Measurements from ENCODE around the gene PSMA1. TPM values are rescaled to one million over a fixed set of nuclear protein-coding genes. Genes with fewer than 3 reads are reported as not detected.

The PSMA1 gene
- total RNA-seq, 1 experiment from 2014 or later, result 167 TPM

GRCh38 chr11:14529321-14529720, 9.1 kb upstream of the PSMA1 start:
- no peak overlapping the region for H3K9ac ChIP-seq (ENCODE audit: extremely low read depth, insufficient read length, low read length)
- peaks cover 5 to 7% of the 10 kb centered on the region in 2 experiments for H3K4me1 Mint-ChIP-seq
- H3K9me3 Mint-ChIP-seq, result no peaks in the 10 kb centered on the region
- H2BK20ac ChIP-seq (ENCODE audit: low read depth, low read length, poor library complexity, severe bottlenecking), result no peak overlapping the region
- H3T11ph ChIP-seq (ENCODE audit: low read length), result no peak overlapping the region
- no peak overlapping the region for H2BK5ac ChIP-seq (ENCODE audit: insufficient read length, low read length)
- no peak overlapping the region for H2BK12ac ChIP-seq (ENCODE audit: insufficient read length, low read depth, low read length)
- no peak overlapping the region for H4K5ac ChIP-seq (ENCODE audit: insufficient read length, low read depth, low read length)
- no peak for TF ChIP-seq CTCF (conservative IDR thresholded peaks at IDR 0.05)
- H3K79me2 ChIP-seq (ENCODE audit: insufficient read depth, low read length), result no peaks in the 10 kb centered on the region
- H3K27me3 Mint-ChIP-seq (ENCODE audit: low read depth), result no peaks in the 10 kb centered on the region
- no peak overlapping the region for H3K56ac ChIP-seq (ENCODE audit: insufficient read length, low read depth, low read length)
- no peaks in the 10 kb centered on the region for H4K20me1 ChIP-seq (ENCODE audit: control insufficient read depth, insufficient read depth, insufficient read length)
- H3K36me3 Mint-ChIP-seq (ENCODE audit: insufficient read depth in 1 of 3, low read depth in 3 of 3), result no peaks in the 10 kb centered on the region
- no peak overlapping the region for H2AFZ ChIP-seq (ENCODE audit: low read length)
- H2AK5ac ChIP-seq (ENCODE audit: insufficient read length, low read length), result no peak overlapping the region
- H3K4ac ChIP-seq (ENCODE audit: low read depth, low read length), result no peak overlapping the region
- H3K23me2 ChIP-seq (ENCODE audit: insufficient read length, low read depth, low read length, poor library complexity, severe bottlenecking), result no peaks in the 10 kb centered on the region
- no peak overlapping the region for H4K8ac ChIP-seq (replicated peaks; ENCODE audit: insufficient read length, low read depth, low read length)
- H4K91ac ChIP-seq (ENCODE audit: insufficient read length, low read depth, low read length), result no peak overlapping the region
- H3K4me2 ChIP-seq (ENCODE audit: insufficient read depth, insufficient read length, low read length), result no peak overlapping the region
- no peak overlapping the region for H3K27ac ChIP-seq (ENCODE audit: insufficient read length, low read depth, low read length)
- H3K27ac Mint-ChIP-seq, result peak overlapping the region in 1 of 3 experiments; percentile 3; a peak in 1 of 7 replicates
- H3K18ac ChIP-seq (ENCODE audit: insufficient read length, low read depth, low read length), result no peak overlapping the region
- H2BK120ac ChIP-seq (ENCODE audit: low read depth, low read length, poor library complexity, severe bottlenecking), result no peak overlapping the region
- no peak overlapping the region for H3K4me3 Mint-ChIP-seq
- H2BK15ac ChIP-seq (ENCODE audit: low read depth, low read length), result no peak overlapping the region
- WGBS (ENCODE audit: extremely low coverage, insufficient read length, low lambda C conversion rate), result no CpG with 5 or more reads among the region's 3 CpGs
- H3K4me1 ChIP-seq (ENCODE audit: insufficient read depth, low read length), result no peaks in the 10 kb centered on the region
- H3K79me1 ChIP-seq (ENCODE audit: insufficient read depth, low read depth, low read length, poor library complexity, severe bottlenecking), result no peaks in the 10 kb centered on the region
- H3K27me3 ChIP-seq (ENCODE audit: insufficient read depth, low read length), result no peaks in the 10 kb centered on the region
- no peak overlapping the region for H3K14ac ChIP-seq (ENCODE audit: insufficient read depth, low read length)
- no peak for DNase-seq
- H3K9me3 ChIP-seq (ENCODE audit: control insufficient read depth, low read depth, low read length), result no peaks in the 10 kb centered on the region
- H3K23ac ChIP-seq (ENCODE audit: insufficient read length, low read depth, low read length), result no peak overlapping the region

Measured in H9 (cell line).